ENCODE data around the gene TICAM1. TPM values are rescaled to one million over a fixed set of nuclear protein-coding genes. Genes with fewer than 3 reads are reported as not detected.
"Not testable (repeated sequence)": the region's sequence is repeated elsewhere in the genome, so short reads cannot be mapped to it uniquely, and the experiment has no call there.

TICAM1 gene
- total RNA-seq, 1 experiment from 2014 or later = 0.61 TPM

GRCh38 chr19:4823577-4823976, 7.9 kb downstream of the TICAM1 start:
- DNase-seq (ENCODE audit: low spot score) = no peak
- Mint-ChIP-seq H3K4me3 (no peak overlapping the region), H3K27ac (no peak overlapping the region), H3K27me3 (ENCODE audit: low read depth) (peaks cover under 1% of the 10 kb centered on the region; the same call in 1 of the 2 replicates), H3K4me1 (no peaks in the 10 kb centered on the region), H3K9me3 (no peaks in the 10 kb centered on the region), H3K36me3 (no peaks in the 10 kb centered on the region)
- POLR2A ChIA-PET = no interaction called here
- TF ChIP-seq SMAD3 (CRISPR knock-in tag; IDR thresholded peaks at IDR 0.05; ENCODE audit: borderline replicate concordance) (no peak), TCF7 (CRISPR knock-in tag; IDR thresholded peaks at IDR 0.05; ENCODE audit: low read depth) (no peak), ZSCAN18 (CRISPR knock-in tag; IDR thresholded peaks at IDR 0.05) (no peak), IRF2 (CRISPR knock-in tag; IDR thresholded peaks at IDR 0.05; ENCODE audit: borderline replicate concordance, low read depth) (no peak), ESRRA (CRISPR knock-in tag; IDR thresholded peaks at IDR 0.05; ENCODE audit: borderline replicate concordance) (no peak), MYBL2 (CRISPR knock-in tag; IDR thresholded peaks at IDR 0.05) (no peak)
- TF ChIP-seq, protein P1, sequence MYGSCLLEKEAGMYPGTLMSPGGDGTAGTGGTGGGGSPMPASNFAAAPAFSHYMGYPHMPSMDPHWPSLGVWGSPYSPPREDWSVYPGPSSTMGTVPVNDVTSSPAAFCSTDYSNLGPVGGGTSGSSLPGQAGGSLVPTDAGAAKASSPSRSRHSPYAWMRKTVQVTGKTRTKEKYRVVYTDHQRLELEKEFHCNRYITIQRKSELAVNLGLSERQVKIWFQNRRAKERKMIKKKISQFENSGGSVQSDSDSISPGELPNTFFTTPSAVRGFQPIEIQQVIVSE (CRISPR knock-in tag; IDR thresholded peaks at IDR 0.05; ENCODE audit: borderline replicate concordance) = no peak
- TF ChIP-seq, protein P2, sequence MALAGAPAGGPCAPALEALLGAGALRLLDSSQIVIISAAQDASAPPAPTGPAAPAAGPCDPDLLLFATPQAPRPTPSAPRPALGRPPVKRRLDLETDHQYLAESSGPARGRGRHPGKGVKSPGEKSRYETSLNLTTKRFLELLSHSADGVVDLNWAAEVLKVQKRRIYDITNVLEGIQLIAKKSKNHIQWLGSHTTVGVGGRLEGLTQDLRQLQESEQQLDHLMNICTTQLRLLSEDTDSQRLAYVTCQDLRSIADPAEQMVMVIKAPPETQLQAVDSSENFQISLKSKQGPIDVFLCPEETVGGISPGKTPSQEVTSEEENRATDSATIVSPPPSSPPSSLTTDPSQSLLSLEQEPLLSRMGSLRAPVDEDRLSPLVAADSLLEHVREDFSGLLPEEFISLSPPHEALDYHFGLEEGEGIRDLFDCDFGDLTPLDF (CRISPR knock-in tag; IDR thresholded peaks at IDR 0.05) = no peak
- TF ChIP-seq, protein P3, sequence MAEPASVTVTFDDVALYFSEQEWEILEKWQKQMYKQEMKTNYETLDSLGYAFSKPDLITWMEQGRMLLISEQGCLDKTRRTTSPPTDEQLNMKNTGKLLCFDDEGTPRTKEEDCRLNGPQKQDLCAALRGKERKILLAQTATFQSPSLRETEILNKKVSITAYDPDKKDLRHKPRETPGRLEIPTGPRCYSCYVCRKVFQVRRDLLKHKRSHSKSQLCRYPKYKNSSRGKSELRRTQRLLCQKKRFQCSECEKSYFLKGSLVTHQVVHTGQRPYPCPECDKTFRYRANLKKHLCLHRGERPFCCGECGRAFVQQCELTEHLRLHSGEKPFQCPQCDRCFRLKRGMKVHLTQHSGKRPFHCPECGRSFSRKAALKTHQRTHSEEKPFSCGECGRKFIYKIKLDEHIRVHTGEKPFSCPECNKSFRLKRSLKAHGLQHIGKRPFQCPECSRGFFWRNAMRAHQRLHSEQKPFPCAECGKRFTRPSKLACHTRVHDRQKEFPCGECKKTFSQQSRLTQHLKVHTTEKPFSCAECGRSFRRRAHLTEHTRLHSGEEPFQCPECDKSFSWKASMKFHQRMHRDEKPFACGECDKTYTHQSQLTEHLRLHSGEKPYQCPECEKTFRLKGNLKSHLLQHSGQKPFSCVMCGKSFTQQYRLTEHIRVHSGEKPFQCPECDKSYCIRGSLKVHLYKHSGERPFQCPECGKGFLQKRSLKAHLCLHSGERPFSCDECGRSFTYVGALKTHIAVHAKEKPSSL (CRISPR knock-in tag; conservative IDR thresholded peaks at IDR 0.05) = no peak
- no peak for ATAC-seq
- CTCF ChIA-PET = interaction anchor here (0.7 to 2.6 kb wide), 7 partner anchors 14 to 315 kb away, joined by 3 to 26 read pairs (median 3); no protein-coding TSS in a partner anchor

DNA sequence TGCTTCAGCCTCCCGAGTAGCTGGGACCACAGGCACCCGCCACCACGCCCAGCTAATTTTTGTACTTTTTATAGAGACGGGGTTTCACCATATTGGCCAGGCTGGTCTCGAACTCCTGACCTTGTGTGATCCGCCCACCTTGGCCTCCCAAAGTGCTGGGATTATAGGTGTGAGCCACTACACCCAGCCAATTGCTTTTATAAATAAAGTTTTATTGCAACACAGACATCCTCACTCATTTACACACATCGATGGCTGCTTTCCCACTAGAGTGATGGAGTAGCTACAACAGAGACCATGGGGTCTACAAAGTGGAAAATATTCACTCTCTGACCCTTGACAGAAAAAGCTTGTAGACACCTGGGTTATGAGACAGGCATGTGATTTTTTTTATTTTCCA, 9.2 kb downstream of the TICAM1 start:
- H3K4me3 Mint-ChIP-seq; H3K9me3 Mint-ChIP-seq; H3K36me3 Mint-ChIP-seq; POLR2A ChIA-PET; ATAC-seq; H3K27ac Mint-ChIP-seq; H3K4me1 Mint-ChIP-seq; H3K27me3 Mint-ChIP-seq (ENCODE audit: low read depth); DNase-seq (ENCODE audit: low spot score): not testable (repeated sequence)
- CTCF ChIA-PET = interaction anchor here (0.9 to 2.6 kb wide), 4 partner anchors 13 to 116 kb away, joined by 3 to 26 read pairs (median 9); no protein-coding TSS in a partner anchor

DNA sequence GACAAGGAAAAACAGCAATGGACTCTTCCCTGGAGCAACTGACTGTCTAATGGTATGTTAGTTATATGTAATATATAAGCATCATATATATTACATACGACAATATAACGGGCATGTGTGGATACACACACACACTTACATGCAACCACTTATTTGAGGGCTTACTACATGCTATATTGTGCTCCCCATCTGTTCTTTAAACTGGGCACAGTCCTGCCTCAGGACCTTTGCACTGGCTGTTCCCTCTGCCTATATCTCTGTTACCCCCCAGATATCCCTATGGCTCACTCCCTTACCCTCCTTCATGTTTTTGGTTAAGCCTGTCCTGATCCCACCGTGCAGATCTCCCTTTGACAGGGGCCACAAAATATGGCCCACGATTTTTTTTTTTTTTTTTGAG, 10.2 kb downstream of the TICAM1 start:
- ATAC-seq = no peak
- ChIA-PET CTCF (interaction anchor here (0.8 to 4.2 kb wide), 2 partner anchors 12 kb away, joined by 3 to 31 read pairs; no protein-coding TSS in a partner anchor), POLR2A (no interaction called here)
- H3K27me3 Mint-ChIP-seq (ENCODE audit: low read depth) = peaks cover 16% of the 10 kb centered on the region
- no peak for DNase-seq (ENCODE audit: low spot score)
- no peak overlapping the region for H3K4me3 Mint-ChIP-seq
- no peaks in the 10 kb centered on the region for H3K36me3 Mint-ChIP-seq
- no peaks in the 10 kb centered on the region for H3K4me1 Mint-ChIP-seq
- H3K27ac Mint-ChIP-seq = no peak overlapping the region
- no peaks in the 10 kb centered on the region for H3K9me3 Mint-ChIP-seq
- TF ChIP-seq ZNF512 (CRISPR knock-in tag; IDR thresholded peaks at IDR 0.05; ENCODE audit: borderline replicate concordance) (no peak), CBFB (CRISPR knock-in tag; IDR thresholded peaks at IDR 0.05; ENCODE audit: low read depth) (no peak), CTCF (IDR thresholded peaks at IDR 0.05) (no peak), MLX (CRISPR knock-in tag; IDR thresholded peaks at IDR 0.05) (no peak), TEAD4 (CRISPR knock-in tag; IDR thresholded peaks at IDR 0.05) (no peak), MAX (CRISPR knock-in tag; IDR thresholded peaks at IDR 0.05) (no peak)
